Activated CD4-positive, alpha-beta T cell treated with anti-CD3 and anti-CD28 coated beads for 4 hours (primary cell): Measurements from ENCODE around the gene ASAP2.
"Not testable (repeated sequence)": the region's sequence is repeated elsewhere in the genome, so short reads cannot be mapped to it uniquely, and the experiment has no call there.

ENCODE experiments used
- DNase-seq, 2 donors: peaks; one replicate each; pipeline ENCODE4 v3.0.0-alpha.2; 2020

Gene ASAP2

DNA sequence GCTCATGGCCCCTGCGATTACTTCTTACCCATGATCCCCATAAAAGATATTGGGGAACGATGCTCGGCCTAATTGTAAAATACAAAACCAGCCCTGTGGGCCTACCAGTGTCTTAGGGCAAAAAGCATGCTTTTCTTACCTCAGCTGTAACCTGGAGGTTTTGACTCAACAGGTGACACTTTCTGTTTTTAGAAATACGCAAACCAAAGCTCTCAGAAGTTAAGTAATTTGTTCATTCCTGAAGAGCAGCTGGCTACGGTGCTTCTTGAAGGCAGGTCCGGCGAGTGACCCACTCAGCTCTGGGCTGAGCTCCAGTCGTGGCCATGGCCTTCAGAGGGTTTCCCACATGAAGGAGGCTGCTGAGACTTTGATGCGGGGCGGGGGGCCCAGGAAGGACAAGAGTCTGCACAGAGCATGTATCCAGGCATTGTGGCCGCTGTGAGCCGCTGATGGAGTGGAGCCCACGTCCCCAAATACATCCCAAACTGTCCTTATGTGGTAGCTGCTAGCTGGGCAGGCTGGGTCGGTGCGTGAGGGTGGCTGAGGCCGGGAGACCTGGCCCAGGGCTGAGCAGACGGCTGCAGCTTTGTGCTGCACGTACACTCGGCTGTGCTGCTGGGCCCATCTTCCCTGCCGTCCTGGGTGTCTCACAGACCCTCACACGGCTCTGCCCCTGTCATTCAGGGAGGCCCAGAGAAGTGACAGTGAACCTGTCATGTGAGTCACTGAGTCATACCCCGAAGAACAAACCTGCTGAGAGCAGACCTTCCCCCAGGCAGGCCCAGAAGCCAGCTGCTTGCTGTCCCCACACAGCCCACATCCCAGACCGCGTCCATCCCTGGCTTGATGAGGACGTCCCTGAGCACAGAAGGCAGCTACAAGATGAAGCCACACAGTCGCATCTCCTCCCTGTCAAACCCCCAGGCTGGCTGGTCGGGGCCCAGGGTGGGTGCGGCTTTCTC is 182.6 kb downstream of the ASAP2 start:
- DNase-seq = no peak

DNA sequence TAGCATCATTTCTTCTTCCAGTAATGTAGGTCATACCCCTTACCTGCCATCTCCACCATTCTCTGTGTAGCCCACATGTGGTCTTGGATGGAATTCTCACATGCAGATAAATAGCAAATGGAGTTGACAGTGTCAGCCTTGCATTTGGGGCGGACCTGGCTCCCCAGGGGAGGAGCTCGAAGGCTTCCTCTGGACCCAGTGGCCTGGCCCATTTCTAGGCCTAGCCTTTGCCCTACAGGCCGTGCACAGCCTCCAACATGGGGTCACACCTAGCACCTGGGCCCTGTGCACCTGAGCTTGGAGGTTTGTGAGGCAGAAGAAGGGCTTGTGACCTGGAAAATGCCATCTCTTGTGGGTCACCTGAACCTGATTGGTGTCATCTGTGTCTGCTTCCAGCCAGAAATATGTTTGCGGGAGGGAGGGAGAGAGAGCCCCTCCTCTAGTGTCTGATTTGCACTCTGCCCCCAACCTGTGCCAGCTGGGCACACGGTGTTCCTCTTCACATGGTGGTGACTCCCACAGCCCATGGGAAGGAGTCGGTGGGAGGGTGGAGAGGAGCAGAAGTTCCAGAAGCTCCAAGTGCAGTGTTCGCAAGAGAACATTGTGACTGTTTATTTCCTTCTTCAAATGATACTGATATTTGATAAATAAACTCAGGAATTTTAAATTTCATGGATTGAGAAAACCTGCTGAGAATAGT is 183.7 kb downstream of the ASAP2 start:
- DNase-seq = no peak

DNA sequence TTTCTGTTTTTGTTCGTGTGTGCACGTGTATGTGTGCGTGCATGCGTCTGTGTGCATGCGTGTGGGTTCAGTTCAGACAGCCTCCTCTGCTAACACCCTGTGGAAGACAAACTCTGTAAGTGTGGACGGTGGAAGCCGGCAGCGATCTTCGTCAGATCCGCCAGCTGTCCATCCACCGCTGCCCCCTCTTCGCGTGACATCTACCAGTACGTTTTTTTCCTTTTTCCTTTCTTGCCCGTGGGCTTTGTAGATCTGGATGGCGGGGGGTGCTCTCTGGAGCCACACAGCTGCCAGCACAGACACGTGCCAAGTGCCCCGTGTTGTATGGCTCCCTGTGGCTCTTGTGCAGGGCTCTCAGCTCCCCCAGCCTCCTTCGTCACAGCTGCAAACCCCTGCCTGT is 184.4 kb downstream of the ASAP2 start:
- DNase-seq = no peak

- no peak for DNase-seq
These were observed 185.5 kb downstream of the ASAP2 start for GRCh38 chr2:9391961-9392720.

GRCh38 chr2:9392898-9393765 is 186.5 kb downstream of the ASAP2 start:
- DNase-seq = no peak

DNA sequence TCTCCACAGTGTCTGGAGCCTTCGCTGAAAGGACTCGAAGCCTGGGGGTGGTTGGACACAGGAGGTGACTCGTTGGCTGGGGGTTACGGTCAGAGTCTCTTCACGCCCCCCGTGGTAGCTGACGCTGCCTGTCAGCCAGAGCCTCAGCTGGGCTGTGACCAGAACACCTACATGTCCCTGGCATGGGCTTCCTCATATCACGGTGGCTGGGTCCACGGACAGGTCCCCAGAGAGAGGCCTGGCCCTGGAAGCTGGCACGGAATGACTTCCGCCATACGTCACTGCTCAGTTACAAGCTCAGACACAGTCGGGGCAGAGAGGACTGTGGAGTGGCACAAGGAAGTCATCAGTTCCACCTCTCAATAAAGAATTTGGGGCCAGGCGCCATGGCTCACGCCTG is 188.2 kb downstream of the ASAP2 start:
- DNase-seq = no peak

GRCh38 chr2:9397201-9397600 is 190.6 kb downstream of the ASAP2 start:
- no peak for DNase-seq

- not testable (repeated sequence) for DNase-seq
These were observed 191.6 kb downstream of the ASAP2 start for GRCh38 chr2:9398251-9398650.

DNA sequence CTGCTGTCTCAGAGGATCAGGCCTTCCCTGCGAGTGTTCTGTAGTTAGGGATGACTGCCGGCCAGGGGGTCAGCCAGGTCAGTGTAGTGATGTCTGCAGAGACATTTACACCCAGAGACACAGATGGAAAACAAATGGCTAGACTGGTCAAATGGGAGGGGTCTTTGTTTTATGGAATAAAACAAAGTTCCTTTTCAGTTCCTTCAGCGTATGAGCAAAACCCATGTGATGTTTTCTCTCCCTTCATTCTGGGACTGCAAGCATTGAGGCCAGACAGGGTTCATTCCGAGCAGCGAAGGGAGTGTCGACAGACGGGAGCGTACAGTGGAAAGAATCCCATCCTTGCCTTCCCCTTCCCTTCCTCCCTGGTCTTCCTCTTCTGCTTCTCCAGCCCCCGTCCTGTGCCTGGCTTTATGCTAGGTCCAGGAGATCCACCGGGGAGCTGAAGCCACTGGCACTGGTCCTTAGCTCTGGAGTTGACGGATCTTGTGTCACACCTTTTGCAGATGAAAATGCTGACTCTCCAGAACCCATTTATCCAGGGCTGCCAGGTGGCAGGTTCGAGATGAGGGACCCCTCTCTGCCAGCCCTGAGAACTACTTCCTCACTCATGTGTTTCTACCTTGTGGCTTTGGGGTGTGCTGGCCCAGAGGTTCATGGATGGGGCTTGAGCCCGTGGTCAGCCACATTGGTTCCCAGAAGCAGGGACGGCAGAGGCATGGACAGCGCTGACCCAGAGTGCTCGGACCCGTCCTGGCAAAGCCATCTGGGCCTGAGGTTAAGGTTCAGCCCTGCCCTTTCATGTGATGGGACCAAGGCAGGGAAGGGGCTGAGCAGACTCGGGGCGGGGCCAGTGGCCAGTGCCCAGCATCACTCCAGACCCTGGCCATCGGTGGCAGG is 192.5 kb downstream of the ASAP2 start:
- DNase-seq = no peak

DNA sequence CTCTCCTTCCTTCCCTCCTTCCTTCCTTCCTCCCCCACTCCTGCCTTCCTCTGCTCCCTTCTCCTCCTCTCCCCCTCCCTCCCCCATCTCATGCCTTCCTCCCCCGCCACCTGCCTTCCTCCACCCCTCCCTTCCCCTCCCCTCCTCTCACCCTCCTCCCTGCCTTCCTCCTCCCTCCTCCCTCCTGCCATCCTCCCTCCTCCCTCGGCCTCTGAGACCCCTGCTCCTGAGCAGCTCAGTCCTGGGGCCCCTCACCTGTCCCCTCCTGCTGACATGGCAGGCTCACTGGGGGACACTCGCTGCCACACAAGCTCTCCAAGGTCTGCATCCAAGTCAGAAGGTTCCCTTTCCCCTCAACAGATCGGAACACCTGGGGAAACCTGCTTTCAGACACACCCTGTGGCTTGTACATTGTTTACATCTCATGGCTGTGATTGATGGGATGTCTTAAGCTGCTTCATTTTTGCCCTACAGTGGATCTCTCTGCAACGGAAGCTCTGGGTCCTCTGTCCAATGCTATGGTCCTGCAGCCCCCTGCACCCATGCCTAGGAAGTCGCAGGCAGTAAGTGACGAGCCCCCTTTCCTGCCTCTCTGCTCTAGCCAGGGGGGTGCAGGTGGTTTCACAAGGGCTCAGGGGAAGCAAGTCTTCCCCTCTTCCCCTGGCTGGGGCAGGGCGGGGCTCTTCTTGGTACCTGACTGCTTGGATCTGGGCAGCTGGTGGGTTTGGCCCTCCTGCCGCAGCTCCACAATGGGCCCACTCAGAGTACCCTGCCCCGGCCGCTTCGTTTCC is 193.9 kb downstream of the ASAP2 start:
- no peak for DNase-seq

GRCh38 chr2:9401059-9401547 is 194.5 kb downstream of the ASAP2 start:
- no peak for DNase-seq

DNA sequence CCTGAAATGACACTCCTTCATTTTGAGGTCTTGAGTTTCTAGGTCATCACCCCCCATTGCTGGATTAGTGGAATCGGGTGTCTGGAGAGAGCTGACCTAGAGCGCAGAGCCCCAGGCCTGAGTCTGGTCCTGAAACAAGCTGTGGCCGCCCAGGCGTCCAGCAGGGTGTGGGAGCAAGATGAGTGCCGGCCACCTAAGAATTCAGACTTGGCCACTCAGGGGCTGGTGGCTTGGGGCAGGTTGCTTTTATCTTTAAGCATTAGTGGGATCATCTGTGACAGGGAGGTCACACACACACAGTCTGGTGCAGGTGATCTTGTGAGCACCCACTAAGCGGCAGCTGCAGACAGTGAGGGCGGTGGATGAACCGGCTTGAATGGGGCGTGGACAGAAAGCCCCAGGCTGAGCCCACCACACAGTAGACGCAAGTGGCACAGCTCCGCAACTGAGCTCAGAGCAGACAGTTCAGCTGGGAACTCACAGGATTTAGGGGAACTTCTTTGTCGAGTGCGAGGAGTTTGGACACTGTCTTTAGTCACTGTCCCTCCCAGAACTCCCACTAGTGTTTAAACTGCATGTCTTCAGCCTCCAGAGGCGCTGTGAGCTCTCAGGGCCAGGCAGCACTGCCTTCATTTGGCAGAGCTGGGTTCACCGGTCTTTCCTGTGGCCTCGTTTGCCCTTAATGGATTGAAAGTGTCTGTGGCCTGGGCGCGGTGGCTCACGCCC is 195.2 kb downstream of the ASAP2 start:
- DNase-seq = no peak

DNA sequence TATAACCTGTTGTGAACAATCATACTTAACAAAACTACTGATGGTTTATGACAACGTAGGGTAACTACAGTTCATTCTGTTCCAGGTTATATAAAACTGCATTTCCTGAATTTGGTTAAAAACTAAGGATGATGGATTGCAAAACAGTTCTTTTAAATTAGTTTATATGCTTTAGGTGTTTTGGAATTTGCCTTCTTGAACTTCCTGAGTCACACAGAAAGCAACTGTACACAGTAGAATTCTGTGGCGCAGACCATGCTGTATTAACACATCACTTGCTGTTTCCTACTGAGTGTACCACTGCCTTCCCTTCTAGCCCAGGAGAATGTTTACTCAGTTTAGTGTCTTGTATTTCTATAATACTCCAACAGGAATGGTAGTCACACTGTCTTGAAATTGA is 197.3 kb downstream of the ASAP2 start:
- no peak for DNase-seq

- DNase-seq = no peak
These were observed 197.8 kb downstream of the ASAP2 start for GRCh38 chr2:9404451-9404850.

- DNase-seq = no peak
These were observed 199.0 kb downstream of the ASAP2 start for GRCh38 chr2:9405636-9406035.

DNA sequence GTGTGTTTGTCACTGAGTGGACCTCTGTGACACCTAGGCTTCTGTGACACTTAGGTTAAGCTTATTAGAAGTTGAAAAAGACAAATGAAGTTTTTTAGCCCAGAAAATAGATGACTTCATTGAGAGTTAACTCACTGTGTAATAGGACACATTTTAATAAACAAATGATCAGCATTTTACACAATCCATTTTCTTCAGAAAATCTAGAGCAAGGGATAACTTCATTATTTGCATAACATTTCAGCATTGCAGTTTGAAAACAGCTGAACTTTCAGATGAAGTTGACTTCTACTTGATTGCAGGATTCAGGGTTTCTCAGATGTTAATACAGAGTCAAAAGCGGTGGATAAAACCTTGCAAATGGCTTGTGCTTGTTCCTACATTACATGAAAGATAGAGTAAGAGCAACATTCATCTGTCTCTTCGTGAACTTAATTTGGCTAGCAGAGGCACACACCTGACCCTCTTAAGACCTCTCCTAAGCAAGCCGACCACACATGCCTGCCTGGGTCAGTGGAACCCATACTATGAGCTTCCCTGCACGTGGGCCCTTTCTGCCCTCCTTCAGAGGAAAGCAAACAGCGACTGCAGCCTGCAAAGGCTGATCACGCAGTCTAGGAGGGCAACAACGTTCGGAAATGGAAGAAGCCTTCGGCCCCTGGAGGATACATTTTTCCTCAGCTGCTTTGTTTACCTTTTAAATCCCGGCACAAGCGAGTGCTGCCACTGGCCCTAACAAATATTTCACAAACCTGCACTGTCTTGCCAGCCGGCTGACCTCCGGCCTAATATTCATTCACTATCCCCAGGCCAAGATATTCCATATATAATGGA is 200.1 kb downstream of the ASAP2 start:
- DNase-seq = no peak

DNA sequence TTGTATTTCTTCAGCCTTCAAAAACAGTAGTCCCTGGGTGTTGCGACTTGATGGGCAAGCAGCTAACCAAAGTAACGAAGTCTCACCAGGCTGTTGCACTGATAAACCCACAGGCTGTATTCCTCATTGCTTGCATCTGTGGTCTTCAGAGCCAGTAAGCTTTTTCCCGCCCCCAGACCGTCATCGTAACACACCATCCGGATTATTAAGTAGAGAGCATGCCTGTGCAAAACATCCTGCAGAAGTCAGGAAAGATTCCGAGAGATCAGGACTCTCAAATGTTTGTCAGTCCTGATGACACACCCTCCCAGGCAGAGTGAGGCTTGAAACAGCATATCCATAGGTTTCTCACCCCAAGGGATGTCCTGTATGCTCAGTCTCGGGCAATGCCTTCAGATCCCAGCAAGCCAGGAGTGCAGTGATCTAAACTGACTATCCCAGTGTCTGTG is 200.8 kb downstream of the ASAP2 start:
- DNase-seq = no peak

- no peak for DNase-seq
These were observed 202.1 kb downstream of the ASAP2 start for GRCh38 chr2:9408641-9409151.
